Measurements from ENCODE around the gene PLPP4.

Gene PLPP4

GRCh38 chr10:120511165-120511564 is 54.1 kb downstream of the PLPP4 start:
- Histone ChIP-seq H3K4me2 (ENCODE audit: low read depth, low read length) (no peak overlapping the region), H3K4me1 (ENCODE audit: low read length) (no peaks in the 10 kb centered on the region), H4K20me1 (ENCODE audit: insufficient read depth, low read length) (no peaks in the 10 kb centered on the region), H3K9me2 (replicated peaks; ENCODE audit: insufficient read depth, low read length) (no peaks in the 10 kb centered on the region), H3K27me3 (replicated peaks; ENCODE audit: insufficient read depth, low read length) (no peaks in the 10 kb centered on the region), H3K4me3 (ENCODE audit: low read length) (no peak overlapping the region), H3F3A (ENCODE audit: insufficient read depth, low read length) (no peaks in the 10 kb centered on the region), H2AFZ (ENCODE audit: low read length) (no peak overlapping the region), H3K36me3 (replicated peaks; ENCODE audit: insufficient read depth, low read length) (no peaks in the 10 kb centered on the region), H3K79me2 (ENCODE audit: low read length) (no peaks in the 10 kb centered on the region), H3K9me3 (replicated peaks; ENCODE audit: insufficient read depth, low read length) (no peaks in the 10 kb centered on the region), H3K9ac (ENCODE audit: low read length) (no peak overlapping the region), H3K27ac (ENCODE audit: low read length) (no peak overlapping the region)
- TF ChIP-seq CTCF (IDR thresholded peaks at IDR 0.05; ENCODE audit: low read length) (no peak), EZH2phosphoT487 (IDR thresholded peaks at IDR 0.05; ENCODE audit: low read length) (no peak), EZH2 (optimal IDR thresholded peaks at IDR 0.05; ENCODE audit: low read depth, low read length) (no peak)
- DNase-seq = no peak

- no peaks in the 10 kb centered on the region for H3K36me3 ChIP-seq (replicated peaks; ENCODE audit: insufficient read depth, low read length)
- H3K9ac ChIP-seq (ENCODE audit: low read length) = no peak overlapping the region
- no peak overlapping the region for H3K27ac ChIP-seq (ENCODE audit: low read length)
- TF ChIP-seq CTCF (IDR thresholded peaks at IDR 0.05; ENCODE audit: low read length) (no peak), EZH2phosphoT487 (IDR thresholded peaks at IDR 0.05; ENCODE audit: low read length) (no peak)
- H2AFZ ChIP-seq (ENCODE audit: low read length) = no peak overlapping the region
- DNase-seq = no peak
- no peak overlapping the region for H3K4me2 ChIP-seq (ENCODE audit: low read depth, low read length)
- no peaks in the 10 kb centered on the region for H3K9me2 ChIP-seq (replicated peaks; ENCODE audit: insufficient read depth, low read length)
- no peaks in the 10 kb centered on the region for H3K79me2 ChIP-seq (ENCODE audit: low read length)
- no peaks in the 10 kb centered on the region for H4K20me1 ChIP-seq (ENCODE audit: insufficient read depth, low read length)
- no peaks in the 10 kb centered on the region for H3K9me3 ChIP-seq (replicated peaks; ENCODE audit: insufficient read depth, low read length)
- H3K4me1 ChIP-seq (ENCODE audit: low read length) = no peaks in the 10 kb centered on the region
- H3K4me3 ChIP-seq (ENCODE audit: low read length) = no peak overlapping the region
- no peaks in the 10 kb centered on the region for H3K27me3 ChIP-seq (replicated peaks; ENCODE audit: insufficient read depth, low read length)
- H3F3A ChIP-seq (ENCODE audit: insufficient read depth, low read length) = no peaks in the 10 kb centered on the region
Measured at GRCh38 chr10:120513307-120513796, 56.3 kb downstream of the PLPP4 start.

- Histone ChIP-seq H3K4me1 (ENCODE audit: low read length) (no peaks in the 10 kb centered on the region), H3K27ac (ENCODE audit: low read length) (no peak overlapping the region), H4K20me1 (ENCODE audit: insufficient read depth, low read length) (no peaks in the 10 kb centered on the region), H3K36me3 (replicated peaks; ENCODE audit: insufficient read depth, low read length) (no peaks in the 10 kb centered on the region), H3K79me2 (ENCODE audit: low read length) (no peaks in the 10 kb centered on the region), H3K9ac (ENCODE audit: low read length) (no peak overlapping the region), H3K9me2 (replicated peaks; ENCODE audit: insufficient read depth, low read length) (no peaks in the 10 kb centered on the region), H3F3A (ENCODE audit: insufficient read depth, low read length) (no peaks in the 10 kb centered on the region), H3K4me3 (ENCODE audit: low read length) (no peak overlapping the region), H3K4me2 (ENCODE audit: low read depth, low read length) (no peak overlapping the region), H3K9me3 (replicated peaks; ENCODE audit: insufficient read depth, low read length) (no peaks in the 10 kb centered on the region), H2AFZ (ENCODE audit: low read length) (no peak overlapping the region), H3K27me3 (replicated peaks; ENCODE audit: insufficient read depth, low read length) (no peaks in the 10 kb centered on the region)
- peak; percentile 36 for DNase-seq
- TF ChIP-seq EZH2phosphoT487 (IDR thresholded peaks at IDR 0.05; ENCODE audit: low read length) (no peak), CTCF (IDR thresholded peaks at IDR 0.05; ENCODE audit: low read length) (no peak), EZH2 (optimal IDR thresholded peaks at IDR 0.05; ENCODE audit: low read depth, low read length) (no peak)
Measured at GRCh38 chr10:120514035-120514620, 57.1 kb downstream of the PLPP4 start.

Measured in MM.1S (cell line).